T-cell (primary cell): ENCODE measurements around the gene IGDCC3. TPM values are rescaled to one million over a fixed set of nuclear protein-coding genes. Genes with fewer than 3 reads are reported as not detected.
A peak's percentile ranks its signal among the peaks of the same experiment; 100 is the strongest.

Experiments used
- ATAC-seq, 4 experiments: fragments of 200-7000 bp in 3 of 4; fragments of 150-1000 bp in 1 of 4; cut with Tn5 transposase; replicated peaks in 1 of 4; 1 replicate in 3 of 4; 2 replicates in 1 of 4; pipeline ENCODE4 v1.10.0; 2021; ENCODE audit warnings: moderate library complexity in 3 of 4, mild to moderate bottlenecking in 2 of 4, moderate number of reproducible peaks in 1 of 4
- CTCF ChIA-PET, 2 donors: fragments of 300-600 bp; sonication (Branson Sonifier 250); formaldehyde crosslinking; loops; one replicate each; lab custom pipeline; 2022; ENCODE audit warnings: antibody characterized with exemption in 2 of 2; lab: Charles Lee
- POLR2A ChIA-PET, 2 donors: fragments of 300-600 bp; sonication (Branson Sonifier 250); formaldehyde crosslinking; loops; one replicate each; lab custom pipeline; 2022; ENCODE audit warnings: antibody characterized with exemption in 2 of 2; lab: Charles Lee
- DNase-seq, 35 experiments: peaks; one replicate each; pipeline versions ENCODE4 v3.0.0 to v3.0.0-alpha.2; 2013 to 2023
- H3K27ac ChIP-seq: one replicate; pipeline ENCODE4 v1.5.1; 2013; ENCODE audit warnings: low read length
- H3K27me3 ChIP-seq, 2 experiments: replicated peaks in 1 of 2; 1 replicate in 1 of 2; 2 replicates in 1 of 2; pipeline versions ENCODE4 v1.6.1 to v1.7.0; 2013; ENCODE audit warnings: low read length in 1 of 2, mixed read lengths in 1 of 2; ENCODE audit not compliant: control insufficient read depth in 2 of 2, insufficient read depth in 2 of 2; ENCODE audit errors: extremely low read depth in 1 of 2
- H3K36me3 ChIP-seq, 2 donors: 1 replicate in 1 of 2; 2 replicates in 1 of 2; pipeline versions ENCODE4 v1.6.1 to v1.7.0; 2013; ENCODE audit warnings: low read length in 1 of 2; ENCODE audit not compliant: control insufficient read depth in 2 of 2, insufficient read depth in 1 of 2; ENCODE audit errors: extremely low read depth in 1 of 2
- H3K4me1 ChIP-seq, 2 experiments: 1 replicate in 1 of 2; 2 replicates in 1 of 2; pipeline versions ENCODE4 v1.6.1 to v1.7.0; 2013; ENCODE audit warnings: low read length in 2 of 2, mixed read lengths in 1 of 2; ENCODE audit not compliant: insufficient read depth in 2 of 2, control insufficient read depth in 1 of 2; ENCODE audit errors: extremely low read depth in 1 of 2
- H3K4me3 ChIP-seq, 2 donors: 1 replicate in 1 of 2; 2 replicates in 1 of 2; pipeline versions ENCODE4 v1.5.1 to v1.7.0; 2013; ENCODE audit warnings: mild to moderate bottlenecking in 2 of 2, low read length in 1 of 2, moderate library complexity in 1 of 2; ENCODE audit not compliant: control insufficient read depth in 1 of 2; ENCODE audit errors: extremely low read depth in 1 of 2
- H3K9me3 ChIP-seq: 2 replicates; pipeline ENCODE4 v1.7.0; 2013
- H3K27ac Mint-ChIP-seq, 2 donors: one replicate each; pipeline ENCODE4 v1.8.0; 2020 to 2021; ENCODE audit warnings: mild to moderate bottlenecking in 2 of 2, mixed read lengths in 2 of 2
- H3K27me3 Mint-ChIP-seq, 2 donors: one replicate each; pipeline ENCODE4 v1.8.0; 2021 to 2022; ENCODE audit warnings: mixed read lengths in 2 of 2
- H3K36me3 Mint-ChIP-seq: one replicate; pipeline ENCODE4 v1.8.0; 2021; ENCODE audit warnings: mixed read lengths
- H3K4me1 Mint-ChIP-seq, 3 donors: one replicate each; pipeline ENCODE4 v1.8.0; 2020 to 2022; ENCODE audit warnings: mixed read lengths in 3 of 3, mild to moderate bottlenecking in 1 of 3
- H3K4me3 Mint-ChIP-seq, 3 donors: one replicate each; pipeline ENCODE4 v1.8.0; 2020 to 2022; ENCODE audit warnings: mild to moderate bottlenecking in 3 of 3, mixed read lengths in 3 of 3, moderate library complexity in 3 of 3
- H3K9me3 Mint-ChIP-seq, 3 donors: one replicate each; pipeline ENCODE4 v1.8.0; 2020 to 2022; ENCODE audit warnings: mixed read lengths in 3 of 3
- WGBS: methylation state at CpG from one replicate; pipeline ENCODE4 v1.1.5; 2013; ENCODE audit warnings: missing lambda C conversion rate; ENCODE audit not compliant: insufficient coverage; 5-methylcytosine and 5-hydroxymethylcytosine counted together
- total RNA-seq, 35 experiments: library from RNA in 6 of 35; stranded (reverse) in 6 of 35; fragments of 120-200 nt in 1 of 35; gene quantifications; one replicate each; pipeline versions ENCODE4 v1.2.1 to v1.2.4 and lab custom pipeline; 2013 to 2026

IGDCC3 gene
- total RNA-seq, 5 donors from 2014 or later (not counting 1 experiment from before 2014, with no cell fraction given) = 0.06 TPM; not detected in 4

DNA sequence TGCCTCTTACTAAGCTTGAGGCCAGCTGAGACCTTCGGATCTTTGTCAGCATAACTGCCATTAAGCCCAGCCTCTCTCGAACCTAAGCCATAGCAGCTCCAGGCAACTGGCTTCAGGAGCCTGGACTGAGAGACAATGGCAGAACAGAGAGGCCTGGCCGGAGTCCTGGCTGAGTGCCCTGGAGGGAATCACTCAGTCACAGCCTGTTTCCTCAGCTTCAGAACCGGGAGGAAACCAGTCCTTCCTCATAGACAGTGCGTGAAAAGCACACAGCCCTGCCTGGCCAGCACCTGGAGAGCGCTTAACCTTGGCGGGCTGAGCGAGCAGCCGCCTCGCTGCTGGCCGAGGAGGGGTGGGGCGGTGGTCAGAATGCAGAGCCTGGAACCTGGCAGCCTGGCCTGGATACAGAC lies 51.7 kb downstream of the IGDCC3 start:
- Mint-ChIP-seq H3K9me3 (no peaks in the 10 kb centered on the region), H3K36me3 (no peaks in the 10 kb centered on the region), H3K27me3 (peaks cover 3 to 15% of the 10 kb centered on the region in 2 donors), H3K4me1 (no peaks in the 10 kb centered on the region), H3K27ac (no peak overlapping the region), H3K4me3 (no peak overlapping the region)
- Histone ChIP-seq H3K36me3 (no peaks in the 10 kb centered on the region), H3K27ac (no peak overlapping the region), H3K4me1 (no peaks in the 10 kb centered on the region), H3K9me3 (no peaks in the 10 kb centered on the region), H3K27me3 (peaks cover 0 to 78% of the 10 kb centered on the region in 2 experiments), H3K4me3 (no peak overlapping the region)
- POLR2A ChIA-PET = interaction anchor here in 1 of 2 donors (0.6 kb wide), 1 partner anchor 62 kb away, joined by 6 read pairs; no protein-coding TSS in a partner anchor
- DNase-seq (no peak), ATAC-seq (no peak)
- CTCF ChIA-PET = no interaction called here
- 34% methylated on average over 11 of the region's 12 CpGs for WGBS

DNA sequence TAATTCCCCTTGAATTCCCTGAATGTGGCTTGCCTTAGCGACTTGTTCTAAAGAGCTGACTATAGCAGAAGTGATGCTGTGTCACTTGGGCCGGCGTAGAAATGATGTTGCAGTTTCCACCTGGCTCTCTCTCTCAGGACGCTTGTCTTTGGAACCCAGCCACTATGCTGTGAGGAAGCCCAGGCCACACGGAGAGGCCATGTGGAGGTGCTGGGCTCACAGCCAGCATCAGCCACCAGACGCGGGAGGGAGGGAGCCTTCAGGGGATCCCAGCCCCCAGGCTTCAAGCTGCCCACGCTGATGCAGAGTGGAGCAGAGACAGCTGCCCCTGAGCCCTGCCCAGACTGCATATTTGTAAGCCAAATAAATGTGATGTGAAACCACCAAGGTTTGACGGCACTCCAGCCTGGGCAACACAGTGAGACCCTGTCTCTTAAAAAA lies 54.7 kb downstream of the IGDCC3 start:
- Mint-ChIP-seq H3K36me3 (no peaks in the 10 kb centered on the region), H3K27ac (no peak overlapping the region), H3K27me3 (peaks cover 0 to 11% of the 10 kb centered on the region in 2 donors), H3K4me3 (no peak overlapping the region), H3K9me3 (no peaks in the 10 kb centered on the region), H3K4me1 (no peaks in the 10 kb centered on the region)
- no peaks in the 10 kb centered on the region for H3K36me3 ChIP-seq
- H3K27ac ChIP-seq = no peak overlapping the region
- no peaks in the 10 kb centered on the region for H3K9me3 ChIP-seq
- ChIA-PET CTCF (interaction anchor here in 1 of 2 donors (0.6 kb wide), 2 partner anchors 32 to 1873 kb away, joined by 3 to 4 read pairs; no protein-coding TSS in a partner anchor), POLR2A (no interaction called here)
- ATAC-seq = no peak
- H3K4me3 ChIP-seq = no peak overlapping the region
- DNase-seq = no peak
- peaks cover 0 to 51% of the 10 kb centered on the region in 2 experiments for H3K27me3 ChIP-seq
- no peaks in the 10 kb centered on the region for H3K4me1 ChIP-seq
- WGBS = 31% methylated on average over 8 of the region's 9 CpGs

DNA sequence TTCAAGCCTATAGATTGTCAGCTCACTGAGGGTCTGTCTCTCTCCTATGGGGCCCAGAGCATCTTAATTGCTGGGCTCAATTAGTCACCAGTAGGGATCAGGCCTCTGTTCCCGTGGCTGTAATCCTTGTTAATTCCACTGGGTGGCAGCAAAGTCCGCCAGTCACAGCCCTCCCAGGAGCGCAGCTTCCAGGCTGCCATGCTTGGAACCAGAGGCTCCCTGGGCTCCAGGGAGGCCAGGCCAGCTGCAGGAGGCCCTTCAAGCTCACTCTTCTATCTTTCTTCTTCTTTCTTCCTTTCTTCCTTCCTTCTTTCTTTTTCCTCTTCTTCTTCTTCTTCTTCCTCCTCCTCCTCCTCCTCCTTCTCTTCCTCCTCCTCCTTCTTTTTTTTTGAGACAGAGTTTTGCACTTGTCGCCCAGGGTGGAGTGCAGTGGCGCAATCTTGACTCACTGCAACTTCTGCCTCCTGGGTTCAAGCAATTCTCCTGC lies 58.9 kb downstream of the IGDCC3 start:
- WGBS = 20% methylated on average over 4 of the region's 5 CpGs
- Histone ChIP-seq H3K4me3 (no peak overlapping the region), H3K27me3 (peaks cover 0 to 40% of the 10 kb centered on the region in 2 experiments), H3K36me3 (no peaks in the 10 kb centered on the region), H3K4me1 (no peaks in the 10 kb centered on the region), H3K9me3 (no peaks in the 10 kb centered on the region), H3K27ac (no peak overlapping the region)
- H3K4me1 Mint-ChIP-seq = no peaks in the 10 kb centered on the region
- POLR2A ChIA-PET = no interaction called here
- H3K4me3 Mint-ChIP-seq = no peak overlapping the region
- CTCF ChIA-PET = interaction anchor here (0.5 to 1.5 kb wide), 8 partner anchors 8 to 1497 kb away, joined by 3 to 5 read pairs (median 4); partner anchors contain the start of gene RNU5B-1 (in 1 of the 2)
- no peaks in the 10 kb centered on the region for H3K9me3 Mint-ChIP-seq
- H3K36me3 Mint-ChIP-seq = no peaks in the 10 kb centered on the region
- peaks cover 0 to 13% of the 10 kb centered on the region in 2 donors for H3K27me3 Mint-ChIP-seq
- DNase-seq (peak; percentile 47 to 85 (median 65)), ATAC-seq (peak; percentile 96 to 99 (median 98))
- H3K27ac Mint-ChIP-seq = no peak overlapping the region

DNA sequence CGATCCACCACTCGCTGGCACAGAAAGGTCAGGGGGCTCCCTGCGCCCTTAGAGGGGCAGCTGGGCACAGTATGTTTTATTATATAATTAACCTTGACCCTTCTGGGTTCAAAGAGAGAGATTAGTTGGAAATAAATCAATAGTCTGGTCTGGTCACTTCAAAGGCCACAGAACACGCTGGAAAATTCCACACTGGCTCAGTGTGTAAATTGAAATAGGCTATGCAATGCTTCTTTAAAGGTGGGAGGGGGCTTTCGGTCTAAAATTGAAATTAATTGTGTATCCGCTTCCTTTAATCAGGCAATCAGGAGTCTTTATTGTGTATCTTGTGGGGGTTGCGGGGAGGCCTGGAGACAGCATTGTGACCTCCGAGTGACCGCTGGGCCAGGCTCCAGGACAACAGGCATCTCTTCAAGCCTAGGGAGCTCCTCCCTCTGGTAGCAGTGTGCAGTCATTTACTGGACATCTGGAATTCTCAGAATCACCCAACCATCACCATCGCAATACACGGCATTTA lies 65.3 kb downstream of the IGDCC3 start:
- Mint-ChIP-seq H3K4me3 (no peak overlapping the region), H3K27me3 (peaks cover 4 to 7% of the 10 kb centered on the region in 2 donors), H3K36me3 (no peaks in the 10 kb centered on the region), H3K27ac (no peak overlapping the region), H3K4me1 (no peaks in the 10 kb centered on the region), H3K9me3 (no peaks in the 10 kb centered on the region)
- Histone ChIP-seq H3K27me3 (peaks cover 0 to 27% of the 10 kb centered on the region in 2 experiments), H3K4me1 (no peaks in the 10 kb centered on the region), H3K4me3 (no peak overlapping the region), H3K9me3 (no peaks in the 10 kb centered on the region), H3K36me3 (no peaks in the 10 kb centered on the region), H3K27ac (no peak overlapping the region)
- 88% methylated on average over 6 of the region's 11 CpGs for WGBS
- POLR2A ChIA-PET = no interaction called here
- CTCF ChIA-PET = interaction anchor here in 1 of 2 donors (1.0 kb wide), 1 partner anchor 25 kb away, joined by 5 read pairs; no protein-coding TSS in a partner anchor
- DNase-seq = no peak
- ATAC-seq = no peak

DNA sequence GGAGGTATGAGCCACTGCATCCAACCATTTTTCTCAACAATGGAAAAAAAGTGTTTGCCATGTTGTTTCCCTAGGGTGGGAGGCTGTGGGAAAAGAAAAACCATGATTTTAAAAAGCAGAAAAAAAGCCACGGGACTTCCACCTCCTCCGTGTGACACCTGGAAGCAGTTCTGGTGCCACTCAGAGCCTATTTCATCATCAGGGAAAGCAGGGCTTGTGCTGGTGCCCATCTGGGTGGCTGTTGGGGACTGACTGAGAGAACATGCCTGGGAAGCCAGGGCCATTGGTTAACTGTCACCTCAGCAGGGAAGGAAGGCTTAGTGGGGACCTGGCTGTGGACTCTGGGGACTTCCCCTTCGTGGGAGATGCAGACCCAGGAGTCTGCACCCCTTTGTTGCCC lies 66.0 kb downstream of the IGDCC3 start:
- Mint-ChIP-seq H3K27ac (no peak overlapping the region), H3K4me3 (no peak overlapping the region), H3K27me3 (peaks cover 4 to 7% of the 10 kb centered on the region in 2 donors), H3K9me3 (no peaks in the 10 kb centered on the region), H3K36me3 (no peaks in the 10 kb centered on the region), H3K4me1 (no peaks in the 10 kb centered on the region)
- POLR2A ChIA-PET = no interaction called here
- Histone ChIP-seq H3K9me3 (no peaks in the 10 kb centered on the region), H3K36me3 (no peaks in the 10 kb centered on the region), H3K4me1 (no peaks in the 10 kb centered on the region), H3K27me3 (peaks cover 0 to 27% of the 10 kb centered on the region in 2 experiments), H3K27ac (no peak overlapping the region), H3K4me3 (no peak overlapping the region)
- WGBS = 31% methylated on average over 2 of the region's 3 CpGs
- DNase-seq (no peak), ATAC-seq (no peak)
- CTCF ChIA-PET = no interaction called here

DNA sequence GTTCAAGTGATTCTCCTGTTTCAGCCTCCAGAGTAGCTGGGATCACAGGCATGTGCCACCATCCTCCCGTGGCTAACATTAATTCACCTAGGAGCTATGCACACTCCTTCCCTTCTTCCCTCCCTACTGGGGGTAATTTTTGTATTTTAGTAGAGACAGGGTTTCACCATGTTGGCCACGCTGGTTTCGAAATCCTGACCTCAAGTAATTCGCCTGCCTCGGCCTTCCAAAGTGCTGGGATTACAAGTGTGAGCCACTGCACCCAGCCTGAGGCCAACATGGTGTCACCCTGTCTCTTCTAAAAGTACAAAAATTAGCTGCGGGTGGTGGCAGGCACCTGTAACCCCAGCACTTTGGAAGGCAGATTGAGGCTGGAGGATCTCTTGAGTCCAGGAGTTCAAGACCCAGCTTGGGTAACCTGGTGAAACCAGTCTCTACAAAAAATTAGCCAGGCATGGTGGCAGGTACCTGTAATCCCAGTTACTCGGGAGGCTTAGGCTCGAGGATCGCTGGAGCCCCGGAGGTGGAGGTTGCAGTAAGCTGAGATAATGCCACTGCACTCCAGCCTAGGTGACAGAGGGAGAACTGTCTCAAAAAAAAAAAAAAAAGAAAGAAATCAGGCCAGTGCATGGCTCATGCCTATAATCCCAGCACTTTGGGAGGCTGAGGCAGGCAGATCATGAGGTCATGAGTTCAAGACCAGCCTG lies 67.2 kb downstream of the IGDCC3 start:
- Histone ChIP-seq H3K27ac (no peak overlapping the region), H3K4me3 (no peak overlapping the region), H3K9me3 (no peaks in the 10 kb centered on the region), H3K36me3 (no peaks in the 10 kb centered on the region), H3K27me3 (peaks cover 0 to 20% of the 10 kb centered on the region in 2 experiments), H3K4me1 (peaks cover 0 to under 1% of the 10 kb centered on the region in 2 experiments)
- ChIA-PET CTCF (interaction anchor here (0.6 to 1.0 kb wide), 2 partner anchors 8 to 326 kb away, joined by 3 to 5 read pairs; no protein-coding TSS in a partner anchor), POLR2A (interaction anchor here in 1 of 2 donors (0.6 kb wide), 1 partner anchor 13 kb away, joined by 4 read pairs; no protein-coding TSS in a partner anchor)
- WGBS = 90% methylated on average over 5 of the region's 10 CpGs
- Mint-ChIP-seq H3K27me3 (peaks cover 4 to 7% of the 10 kb centered on the region in 2 donors), H3K27ac (no peak overlapping the region), H3K4me1 (peaks cover 4 to 7% (median 6%) of the 10 kb centered on the region in 3 donors), H3K9me3 (no peaks in the 10 kb centered on the region), H3K36me3 (no peaks in the 10 kb centered on the region), H3K4me3 (no peak overlapping the region)
- no peak for ATAC-seq
- no peak for DNase-seq
